Vagina (tissue), 2 donors: ENCODE results near the gene STAMBP.

Experiments
- CTCF ChIP-seq, 3 experiments: fragments of 450-650 bp in 2 of 3; fragments of 200-600 bp in 1 of 3; sonication (generic) in 1 of 3; IDR thresholded peaks; one replicate each; pipeline ENCODE4 v1.5.1; 2017 to 2019; ENCODE audit warnings: antibody characterized with exemption in 3 of 3, mild to moderate bottlenecking in 2 of 3, moderate library complexity in 2 of 3
- POLR2A ChIP-seq, 2 donors: fragments of 450-650 bp; IDR thresholded peaks; one replicate each; pipeline ENCODE4 v1.6.1; 2017; ENCODE audit warnings: antibody characterized with exemption in 2 of 2, mild to moderate bottlenecking in 2 of 2, moderate library complexity in 2 of 2

GRCh38 chr2:73911548-73912208 is 82.9 kb downstream of the STAMBP start:
- no peak for TF ChIP-seq POLR2A (IDR thresholded peaks at IDR 0.05)
- TF ChIP-seq CTCF (IDR thresholded peaks at IDR 0.05), result no peak
